K562 (cell line): ENCODE data around the gene DENND6A. TPM values are rescaled to one million over a fixed set of nuclear protein-coding genes. Genes with fewer than 3 reads are reported as not detected.
A peak's percentile ranks its signal among the peaks of the same experiment; 100 is the strongest.

Experiments used
- CBX5 ChIP-seq: IDR thresholded peaks from 2 replicates; pipeline ENCODE4 v1.6.1; 2014; ENCODE audit warnings: low read depth, borderline replicate concordance
- CREBBP ChIP-seq: IDR thresholded peaks from one replicate; pipeline ENCODE4 v1.6.1; 2012; ENCODE audit warnings: low read depth, mild to moderate bottlenecking, control low read depth, inconsistent platforms, low read length
- ETV1 ChIP-seq: fragments of 450-650 bp; conservative IDR thresholded peaks from 2 replicates; pipeline ENCODE4 v1.6.1; 2016; ENCODE audit warnings: missing genetic modification characterization, control low read depth, low read depth, missing compliant biosample characterization
- KAT7 ChIP-seq: sonication (generic); formaldehyde crosslinking; IDR thresholded peaks from 2 replicates; pipeline ENCODE4 v1.8.0; 2022; ENCODE audit warnings: missing genetic modification reagents, mild to moderate bottlenecking, borderline replicate concordance
- NEUROD1 ChIP-seq: fragments of 150-350 bp; IDR thresholded peaks from 2 replicates; pipeline ENCODE4 v1.6.1; 2014; ENCODE audit warnings: borderline replicate concordance, low read length, low read depth; ENCODE audit not compliant: partially characterized antibody
- RCOR1 ChIP-seq, 2 experiments: IDR thresholded peaks; 2 replicates each; pipeline ENCODE4 v1.6.1; 2012; ENCODE audit warnings: low read depth in 2 of 2, low read length in 2 of 2, borderline replicate concordance in 1 of 2, improper control_type of control experiment in 1 of 2
- SREBF1 ChIP-seq: fragments of 150-350 bp; IDR thresholded peaks from 2 replicates; pipeline ENCODE4 v1.6.1; 2014; ENCODE audit warnings: antibody characterized with exemption, low read depth, low read length, borderline replicate concordance
- STAG1 ChIP-seq: sonication (generic); formaldehyde crosslinking; IDR thresholded peaks from 2 replicates; pipeline ENCODE4 v1.5.0; 2020; ENCODE audit warnings: missing genetic modification reagents, borderline replicate concordance
- TCF7L2 ChIP-seq: fragments of 150-350 bp; IDR thresholded peaks from 2 replicates; pipeline ENCODE4 v1.6.1; 2016; ENCODE audit warnings: low read depth, mild to moderate bottlenecking, low read length, moderate library complexity
- ZC3H4 ChIP-seq: sonication (generic); formaldehyde crosslinking; IDR thresholded peaks from 2 replicates; pipeline ENCODE4 v1.9.0; 2021; ENCODE audit warnings: missing genetic modification reagents, borderline replicate concordance
- ZNF174 ChIP-seq: fragments of 250-450 bp; sonication (Bioruptor Pico); IDR thresholded peaks from 2 replicates; pipeline ENCODE4 v1.4.0; 2020; ENCODE audit warnings: mild to moderate bottlenecking
- ZNF23 ChIP-seq: fragments of 250-450 bp; sonication (Bioruptor Pico); IDR thresholded peaks from 2 replicates; pipeline ENCODE4 v1.4.0; 2020; ENCODE audit warnings: mild to moderate bottlenecking
- ZNF24 ChIP-seq: fragments of 450-650 bp; IDR thresholded peaks from 2 replicates; pipeline ENCODE4 v1.6.1; 2016
- ZNF347 ChIP-seq: fragments of 450-650 bp; formaldehyde crosslinking; IDR thresholded peaks from 2 replicates; pipeline ENCODE4 v1.4.0; 2020; ENCODE audit warnings: low read depth, mild to moderate bottlenecking, moderate library complexity
- polyA plus RNA-seq, 8 experiments: library from polyadenylated mRNA; depleted of rRNA in 4 of 8; stranded (reverse) in 5 of 8; unstranded in 3 of 8; fragments of >200 nt; fragmentation: Nextera tagmentation in 2 of 8; fragmentation: Illumina TruSeq in 1 of 8; extraction: Ambion mirVana in 2 of 8; extraction: Trizol in 1 of 8; gene quantifications; 2 replicates each; pipeline versions ENCODE4 v1.2.1 to v1.2.3, GENCODE V29; 2011 to 2014; ENCODE audit warnings: inconsistent platforms in 1 of 8, missing spikeins in 1 of 8
- total RNA-seq, 7 experiments: library from RNA; depleted of rRNA in 6 of 7; stranded (reverse); fragments of >200 nt in 6 of 7; fragmentation: Illumina TruSeq in 2 of 7; extraction: Trizol in 2 of 7; gene quantifications; 2 replicates each; pipeline versions ENCODE4 v1.2.1 to v1.2.3, GENCODE V29; 2011 to 2021; ENCODE audit warnings: low replicate concordance in 1 of 7
- TF ChIP-seq, protein P1 (sequence below): sonication (generic); formaldehyde crosslinking; IDR thresholded peaks from 2 replicates; pipeline ENCODE4 v1.8.0; 2023; ENCODE audit warnings: mild to moderate bottlenecking, missing genetic modification reagents
- TF ChIP-seq, protein P2 (sequence below), 2 experiments: fragments of 450-650 bp in 1 of 2; sonication (generic) in 1 of 2; formaldehyde crosslinking in 1 of 2; IDR thresholded peaks in 1 of 2; conservative IDR thresholded peaks in 1 of 2; 2 replicates each; pipeline versions ENCODE4 v1.6.1 to v1.8.1; 2016 to 2023; ENCODE audit warnings: mild to moderate bottlenecking in 2 of 2, moderate library complexity in 2 of 2, inconsistent platforms in 1 of 2, missing genetic modification reagents in 1 of 2
- TF ChIP-seq, protein P3 (sequence below): sonication (generic); formaldehyde crosslinking; IDR thresholded peaks from 2 replicates; pipeline ENCODE4 v1.8.1; 2022; ENCODE audit warnings: missing genetic modification reagents
- TF ChIP-seq, protein P4 (sequence below): fragments of 450-650 bp; formaldehyde crosslinking; IDR thresholded peaks from 2 replicates; pipeline ENCODE4 v1.4.0; 2020; ENCODE audit warnings: mild to moderate bottlenecking, moderate library complexity
- TF ChIP-seq, protein P5 (sequence below): fragments of 250-450 bp; sonication (Bioruptor Pico); IDR thresholded peaks from 2 replicates; pipeline ENCODE4 v1.4.0; 2020

DENND6A gene
- total and polyA plus RNA-seq, 9 of the 15 experiments (the other 6 are each of a cell fraction or from before 2014, with no cell fraction given): 1.5 to 12.7 (median 7.1) TPM

DNA sequence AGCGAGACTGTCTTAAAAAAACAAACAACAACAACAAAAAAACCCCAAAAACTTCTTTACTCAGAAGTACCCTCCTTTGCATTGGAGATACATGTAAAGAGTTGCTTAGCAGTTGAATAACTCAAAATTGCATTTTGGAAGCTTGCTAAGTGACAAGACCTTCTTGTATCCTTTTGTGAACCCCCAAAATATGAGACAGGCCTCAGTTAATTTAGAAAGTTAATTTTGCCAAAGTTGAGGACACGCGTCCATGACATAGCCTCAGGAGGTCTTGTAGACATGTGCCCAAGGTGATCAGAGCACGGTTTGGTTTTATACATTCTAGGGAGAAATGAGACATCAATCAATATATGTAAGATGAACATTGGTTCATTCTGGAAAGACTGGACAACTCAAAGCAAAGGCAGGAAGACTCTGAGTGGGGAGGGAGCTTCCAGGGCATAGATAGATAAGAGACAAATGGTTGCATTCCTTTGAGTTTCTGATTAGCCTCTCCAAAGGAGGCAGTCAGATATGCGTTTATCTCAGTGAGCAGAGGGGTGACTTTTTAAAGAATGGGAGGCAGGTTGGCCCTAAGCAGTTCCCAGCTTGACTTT is 94.0 kb downstream of the DENND6A start (continued):
- no peak for TF ChIP-seq ZNF24
- TF ChIP-seq, protein P1, sequence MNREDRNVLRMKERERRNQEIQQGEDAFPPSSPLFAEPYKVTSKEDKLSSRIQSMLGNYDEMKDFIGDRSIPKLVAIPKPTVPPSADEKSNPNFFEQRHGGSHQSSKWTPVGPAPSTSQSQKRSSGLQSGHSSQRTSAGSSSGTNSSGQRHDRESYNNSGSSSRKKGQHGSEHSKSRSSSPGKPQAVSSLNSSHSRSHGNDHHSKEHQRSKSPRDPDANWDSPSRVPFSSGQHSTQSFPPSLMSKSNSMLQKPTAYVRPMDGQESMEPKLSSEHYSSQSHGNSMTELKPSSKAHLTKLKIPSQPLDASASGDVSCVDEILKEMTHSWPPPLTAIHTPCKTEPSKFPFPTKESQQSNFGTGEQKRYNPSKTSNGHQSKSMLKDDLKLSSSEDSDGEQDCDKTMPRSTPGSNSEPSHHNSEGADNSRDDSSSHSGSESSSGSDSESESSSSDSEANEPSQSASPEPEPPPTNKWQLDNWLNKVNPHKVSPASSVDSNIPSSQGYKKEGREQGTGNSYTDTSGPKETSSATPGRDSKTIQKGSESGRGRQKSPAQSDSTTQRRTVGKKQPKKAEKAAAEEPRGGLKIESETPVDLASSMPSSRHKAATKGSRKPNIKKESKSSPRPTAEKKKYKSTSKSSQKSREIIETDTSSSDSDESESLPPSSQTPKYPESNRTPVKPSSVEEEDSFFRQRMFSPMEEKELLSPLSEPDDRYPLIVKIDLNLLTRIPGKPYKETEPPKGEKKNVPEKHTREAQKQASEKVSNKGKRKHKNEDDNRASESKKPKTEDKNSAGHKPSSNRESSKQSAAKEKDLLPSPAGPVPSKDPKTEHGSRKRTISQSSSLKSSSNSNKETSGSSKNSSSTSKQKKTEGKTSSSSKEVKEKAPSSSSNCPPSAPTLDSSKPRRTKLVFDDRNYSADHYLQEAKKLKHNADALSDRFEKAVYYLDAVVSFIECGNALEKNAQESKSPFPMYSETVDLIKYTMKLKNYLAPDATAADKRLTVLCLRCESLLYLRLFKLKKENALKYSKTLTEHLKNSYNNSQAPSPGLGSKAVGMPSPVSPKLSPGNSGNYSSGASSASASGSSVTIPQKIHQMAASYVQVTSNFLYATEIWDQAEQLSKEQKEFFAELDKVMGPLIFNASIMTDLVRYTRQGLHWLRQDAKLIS: no peak
- no peak for TF ChIP-seq SREBF1
- TF ChIP-seq, protein P2, sequence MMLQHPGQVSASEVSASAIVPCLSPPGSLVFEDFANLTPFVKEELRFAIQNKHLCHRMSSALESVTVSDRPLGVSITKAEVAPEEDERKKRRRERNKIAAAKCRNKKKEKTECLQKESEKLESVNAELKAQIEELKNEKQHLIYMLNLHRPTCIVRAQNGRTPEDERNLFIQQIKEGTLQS (IDR thresholded peaks at IDR 0.05): no peak
- TF ChIP-seq, protein P2 (CRISPR knock-in tag; conservative IDR thresholded peaks at IDR 0.05): no peak
- TF ChIP-seq CBX5: no peak
- no peak for TF ChIP-seq ZC3H4
- TF ChIP-seq RCOR1 (IDR thresholded peaks at IDR 0.05; ENCODE audit: borderline replicate concordance in 1 of 2, low read depth in 2 of 2, low read length in 2 of 2): peak; percentile 80 to 95
- no peak for TF ChIP-seq NEUROD1
- TF ChIP-seq STAG1 (CRISPR knock-in tag): no peak
- TF ChIP-seq CREBBP: no peak
- no peak for TF ChIP-seq KAT7 (CRISPR knock-in tag)
- TF ChIP-seq, protein P3, sequence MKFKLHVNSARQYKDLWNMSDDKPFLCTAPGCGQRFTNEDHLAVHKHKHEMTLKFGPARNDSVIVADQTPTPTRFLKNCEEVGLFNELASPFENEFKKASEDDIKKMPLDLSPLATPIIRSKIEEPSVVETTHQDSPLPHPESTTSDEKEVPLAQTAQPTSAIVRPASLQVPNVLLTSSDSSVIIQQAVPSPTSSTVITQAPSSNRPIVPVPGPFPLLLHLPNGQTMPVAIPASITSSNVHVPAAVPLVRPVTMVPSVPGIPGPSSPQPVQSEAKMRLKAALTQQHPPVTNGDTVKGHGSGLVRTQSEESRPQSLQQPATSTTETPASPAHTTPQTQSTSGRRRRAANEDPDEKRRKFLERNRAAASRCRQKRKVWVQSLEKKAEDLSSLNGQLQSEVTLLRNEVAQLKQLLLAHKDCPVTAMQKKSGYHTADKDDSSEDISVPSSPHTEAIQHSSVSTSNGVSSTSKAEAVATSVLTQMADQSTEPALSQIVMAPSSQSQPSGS (CRISPR knock-in tag): no peak
- TF ChIP-seq, protein P4, sequence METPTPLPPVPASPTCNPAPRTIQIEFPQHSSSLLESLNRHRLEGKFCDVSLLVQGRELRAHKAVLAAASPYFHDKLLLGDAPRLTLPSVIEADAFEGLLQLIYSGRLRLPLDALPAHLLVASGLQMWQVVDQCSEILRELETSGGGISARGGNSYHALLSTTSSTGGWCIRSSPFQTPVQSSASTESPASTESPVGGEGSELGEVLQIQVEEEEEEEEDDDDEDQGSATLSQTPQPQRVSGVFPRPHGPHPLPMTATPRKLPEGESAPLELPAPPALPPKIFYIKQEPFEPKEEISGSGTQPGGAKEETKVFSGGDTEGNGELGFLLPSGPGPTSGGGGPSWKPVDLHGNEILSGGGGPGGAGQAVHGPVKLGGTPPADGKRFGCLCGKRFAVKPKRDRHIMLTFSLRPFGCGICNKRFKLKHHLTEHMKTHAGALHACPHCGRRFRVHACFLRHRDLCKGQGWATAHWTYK (CRISPR knock-in tag): 0 out of 2 replicates have a peak, but pooled peaks have one; percentile 36
- TF ChIP-seq ZNF347 (CRISPR knock-in tag): no peak
- no peak for TF ChIP-seq TCF7L2
- TF ChIP-seq ETV1: 0 out of 2 replicates have a peak, but pooled peaks have one; percentile 23
- TF ChIP-seq, protein P5, sequence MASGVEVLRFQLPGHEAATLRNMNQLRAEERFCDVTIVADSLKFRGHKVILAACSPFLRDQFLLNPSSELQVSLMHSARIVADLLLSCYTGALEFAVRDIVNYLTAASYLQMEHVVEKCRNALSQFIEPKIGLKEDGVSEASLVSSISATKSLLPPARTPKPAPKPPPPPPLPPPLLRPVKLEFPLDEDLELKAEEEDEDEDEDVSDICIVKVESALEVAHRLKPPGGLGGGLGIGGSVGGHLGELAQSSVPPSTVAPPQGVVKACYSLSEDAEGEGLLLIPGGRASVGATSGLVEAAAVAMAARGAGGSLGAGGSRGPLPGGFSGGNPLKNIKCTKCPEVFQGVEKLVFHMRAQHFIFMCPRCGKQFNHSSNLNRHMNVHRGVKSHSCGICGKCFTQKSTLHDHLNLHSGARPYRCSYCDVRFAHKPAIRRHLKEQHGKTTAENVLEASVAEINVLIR: no peak
- TF ChIP-seq ZNF23 (CRISPR knock-in tag): no peak
- TF ChIP-seq ZNF174: no peak
